Fibroblast of mammary gland (primary cell): Measurements from ENCODE around the gene CYBB.

Experiments
- DNase-seq: peaks from one replicate; pipeline ENCODE4 v3.0.0-alpha.2; 2010; ENCODE audit warnings: low read depth
- H3K4me3 ChIP-seq: 2 replicates; pipeline ENCODE4 v1.5.1; 2011; ENCODE audit warnings: low read depth, mild to moderate bottlenecking, low read length, moderate library complexity; ENCODE audit not compliant: control insufficient read depth
- TF ChIP-seq, protein P1 (sequence below): conservative IDR thresholded peaks from 2 replicates; pipeline ENCODE4 v1.5.1; 2011; ENCODE audit warnings: low read depth, low read length, inconsistent platforms; ENCODE audit not compliant: control insufficient read depth, insufficient read depth

Gene CYBB

DNA sequence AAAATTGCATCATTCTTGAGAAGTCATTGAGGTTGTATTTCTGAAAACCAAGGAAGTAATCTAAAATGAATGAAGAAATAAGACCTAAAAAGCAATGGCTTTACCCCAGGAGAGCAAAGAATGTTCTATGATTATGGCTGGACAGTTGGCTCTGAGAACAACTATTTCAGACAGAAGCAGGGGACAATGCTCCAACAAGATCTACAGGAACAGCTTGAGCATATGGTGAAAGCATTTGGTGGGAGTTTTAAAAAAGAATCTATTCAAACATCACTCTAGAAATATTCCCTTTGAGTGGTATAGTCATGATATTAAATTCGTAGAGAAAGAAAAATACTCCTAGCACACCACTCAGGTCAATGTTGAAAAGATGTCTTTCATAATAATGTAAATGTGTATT is 40.8 kb downstream of the CYBB start:
- DNase-seq = no peak
- no peak overlapping the region for H3K4me3 ChIP-seq
- TF ChIP-seq, protein P1, sequence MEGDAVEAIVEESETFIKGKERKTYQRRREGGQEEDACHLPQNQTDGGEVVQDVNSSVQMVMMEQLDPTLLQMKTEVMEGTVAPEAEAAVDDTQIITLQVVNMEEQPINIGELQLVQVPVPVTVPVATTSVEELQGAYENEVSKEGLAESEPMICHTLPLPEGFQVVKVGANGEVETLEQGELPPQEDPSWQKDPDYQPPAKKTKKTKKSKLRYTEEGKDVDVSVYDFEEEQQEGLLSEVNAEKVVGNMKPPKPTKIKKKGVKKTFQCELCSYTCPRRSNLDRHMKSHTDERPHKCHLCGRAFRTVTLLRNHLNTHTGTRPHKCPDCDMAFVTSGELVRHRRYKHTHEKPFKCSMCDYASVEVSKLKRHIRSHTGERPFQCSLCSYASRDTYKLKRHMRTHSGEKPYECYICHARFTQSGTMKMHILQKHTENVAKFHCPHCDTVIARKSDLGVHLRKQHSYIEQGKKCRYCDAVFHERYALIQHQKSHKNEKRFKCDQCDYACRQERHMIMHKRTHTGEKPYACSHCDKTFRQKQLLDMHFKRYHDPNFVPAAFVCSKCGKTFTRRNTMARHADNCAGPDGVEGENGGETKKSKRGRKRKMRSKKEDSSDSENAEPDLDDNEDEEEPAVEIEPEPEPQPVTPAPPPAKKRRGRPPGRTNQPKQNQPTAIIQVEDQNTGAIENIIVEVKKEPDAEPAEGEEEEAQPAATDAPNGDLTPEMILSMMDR = no peak

DNA sequence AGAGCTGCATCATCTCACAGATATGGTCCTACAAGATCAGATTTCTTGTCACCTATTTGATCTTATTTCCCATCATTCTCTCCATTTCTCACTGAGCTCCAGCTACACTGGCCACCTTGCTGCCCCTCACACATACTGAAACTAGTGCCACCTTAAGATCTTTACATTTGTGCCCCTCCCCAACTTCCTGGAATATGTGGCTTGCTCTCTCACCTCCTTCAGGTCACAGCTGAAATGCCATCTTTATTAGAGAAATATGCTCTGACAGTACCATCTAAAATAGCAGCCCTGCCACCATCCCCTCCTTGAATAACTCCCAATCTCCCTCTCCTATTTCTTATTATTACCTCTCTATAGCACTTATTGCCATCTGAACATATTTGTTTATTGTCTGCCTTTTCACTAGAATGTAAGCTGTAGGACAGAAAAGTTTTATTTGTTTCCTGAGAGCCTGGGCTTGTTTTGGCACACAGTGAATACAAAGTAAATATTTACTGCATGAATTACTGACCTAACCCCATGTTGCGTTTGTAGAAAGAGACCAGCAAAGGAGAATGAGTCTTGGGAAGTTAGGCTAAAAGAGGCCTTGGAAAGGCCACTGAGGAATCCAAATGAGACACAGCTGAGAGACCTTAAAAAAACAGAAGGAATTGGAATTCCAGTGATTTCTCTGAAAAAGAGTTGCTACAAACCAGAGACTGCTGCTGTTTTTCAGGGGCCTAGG is 44.8 kb downstream of the CYBB start:
- TF ChIP-seq, protein P1 = no peak
- DNase-seq = no peak
- H3K4me3 ChIP-seq = no peak overlapping the region

DNA sequence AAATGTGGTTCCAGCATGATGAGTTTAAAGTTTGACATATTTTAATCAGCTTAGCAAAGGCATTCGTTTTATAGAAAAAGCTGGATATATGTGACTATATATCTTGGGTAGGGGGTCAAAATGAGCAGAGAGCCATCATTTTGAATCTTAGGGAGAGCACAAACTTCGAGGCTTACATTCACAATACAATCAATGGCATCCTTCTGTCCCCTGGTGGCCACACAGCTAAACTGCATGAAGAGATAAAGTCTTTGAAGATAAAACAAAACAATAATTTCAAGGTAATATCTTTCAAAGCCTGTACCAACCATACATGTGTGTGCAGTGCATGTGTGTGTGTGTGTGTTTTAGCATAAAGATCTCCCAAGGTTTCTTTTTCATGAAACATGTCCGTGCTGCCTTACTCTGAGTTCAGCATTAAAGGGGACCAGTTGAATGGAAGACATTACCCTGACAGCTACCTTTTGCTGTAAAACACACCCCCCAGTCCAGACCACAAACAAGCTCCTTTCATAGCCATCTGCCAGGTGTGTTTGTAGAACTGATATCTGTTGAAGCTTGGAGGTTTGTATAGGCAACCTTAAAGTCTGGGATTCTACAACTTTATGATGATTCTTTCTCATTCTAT is 45.5 kb downstream of the CYBB start:
- TF ChIP-seq, protein P1 = peak; percentile 96

DNA sequence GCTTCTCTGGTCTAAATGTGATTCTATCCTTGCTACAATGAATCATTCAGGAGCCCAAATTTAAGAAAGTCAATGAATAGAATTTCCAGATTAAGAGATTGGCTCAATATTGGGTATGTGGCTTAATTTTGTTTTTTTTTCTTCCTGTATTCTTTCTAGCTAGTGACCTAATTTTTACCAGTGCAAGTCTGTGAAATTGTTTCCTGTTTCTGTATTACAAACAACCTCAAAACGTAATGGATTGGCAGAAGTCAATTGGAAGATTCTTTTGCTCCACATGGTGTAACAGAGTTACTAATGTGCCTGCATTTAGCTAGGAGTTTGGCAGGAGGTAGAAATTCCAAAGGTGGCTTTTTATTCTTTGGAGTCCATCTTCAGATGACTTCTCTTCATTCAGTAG is 49.9 kb downstream of the CYBB start:
- DNase-seq = no peak
- TF ChIP-seq, protein P1 = no peak
- no peak overlapping the region for H3K4me3 ChIP-seq

More for the DNA sequence above, 45.5 kb downstream of the CYBB start:
- peak; percentile 42 for DNase-seq
- no peak overlapping the region for H3K4me3 ChIP-seq

DNA sequence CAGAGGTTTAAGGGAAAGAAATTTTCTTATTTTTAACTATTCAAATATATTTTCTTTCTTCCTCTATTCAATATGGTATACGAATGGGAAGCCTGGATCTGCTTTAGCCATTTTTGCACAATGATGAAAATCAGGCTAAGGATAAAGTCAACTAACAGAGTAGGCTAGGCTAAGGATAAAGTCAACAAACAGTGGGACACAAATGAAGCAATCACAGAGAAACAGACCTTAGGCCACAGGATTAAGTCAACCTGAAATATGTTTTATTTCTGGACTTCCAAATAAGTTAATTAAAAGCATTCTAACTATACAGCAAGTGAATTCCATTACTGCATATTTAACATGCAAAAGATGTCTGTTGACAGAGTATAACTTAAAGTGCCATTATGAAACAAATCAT is 50.5 kb downstream of the CYBB start:
- TF ChIP-seq, protein P1 = no peak
- no peak overlapping the region for H3K4me3 ChIP-seq
- no peak for DNase-seq

DNA sequence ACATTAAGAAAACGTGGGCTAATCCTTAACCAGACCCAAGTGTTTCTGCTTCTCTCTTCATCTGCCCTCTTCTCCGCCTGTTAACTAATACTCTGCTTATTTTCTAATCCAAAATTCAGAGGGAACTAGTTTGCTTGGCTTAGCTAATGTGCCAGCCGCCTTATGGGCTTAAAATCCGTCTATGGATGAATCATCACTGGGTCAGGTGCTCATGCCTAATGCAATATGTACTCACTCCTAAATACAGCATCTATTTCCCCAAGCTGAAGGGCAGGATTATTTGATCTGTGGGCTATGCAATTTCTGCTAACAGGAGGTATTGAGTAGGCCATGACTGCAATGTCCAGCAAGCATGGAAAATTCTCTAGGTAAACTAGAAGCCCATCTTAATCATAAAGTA is 55.1 kb downstream of the CYBB start:
- TF ChIP-seq, protein P1 = no peak
- H3K4me3 ChIP-seq = no peak overlapping the region
- no peak for DNase-seq

DNA sequence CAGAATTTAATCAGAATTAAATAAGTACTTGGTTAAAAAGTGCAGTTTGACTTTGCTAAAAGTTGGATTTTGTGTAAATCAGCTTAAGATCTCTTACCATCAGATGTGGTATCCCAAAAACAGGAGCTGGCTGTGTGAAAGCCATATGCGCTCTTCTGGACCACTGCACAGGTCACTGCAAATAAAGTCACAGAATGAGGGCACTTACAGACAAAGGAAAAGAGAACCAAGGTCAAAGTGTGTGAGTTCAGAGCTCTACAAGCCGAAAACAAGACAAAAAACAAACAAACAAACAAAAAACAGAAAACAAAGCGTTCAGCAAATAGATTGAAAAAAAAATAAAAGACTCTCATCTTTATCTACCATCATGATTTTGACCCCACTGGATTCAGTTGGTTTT is 61.1 kb downstream of the CYBB start:
- TF ChIP-seq, protein P1 = no peak
- no peak for DNase-seq
- no peak overlapping the region for H3K4me3 ChIP-seq
